HUES48 (cell line): ENCODE data around the gene H6PD.
A peak's percentile ranks its signal among the peaks of the same experiment; 100 is the strongest.

Source experiments
- H3K27ac ChIP-seq: one replicate; pipeline ENCODE4 v1.7.0; 2013; ENCODE audit warnings: low read depth, low read length, inconsistent platforms
- H3K27me3 ChIP-seq: 2 replicates; pipeline ENCODE4 v1.6.1; 2013; ENCODE audit warnings: mild to moderate bottlenecking, low read length; ENCODE audit not compliant: control insufficient read depth, insufficient read depth
- H3K36me3 ChIP-seq: 2 replicates; pipeline ENCODE4 v1.6.1; 2013; ENCODE audit warnings: low read length; ENCODE audit not compliant: control insufficient read depth, insufficient read depth
- H3K4me1 ChIP-seq: 2 replicates; pipeline ENCODE4 v1.6.1; 2013; ENCODE audit warnings: mild to moderate bottlenecking, low read length; ENCODE audit not compliant: control insufficient read depth, insufficient read depth
- H3K4me3 ChIP-seq: 2 replicates; pipeline ENCODE4 v1.5.1; 2013; ENCODE audit warnings: mild to moderate bottlenecking, low read depth, low read length
- H3K9ac ChIP-seq: 2 replicates; pipeline ENCODE4 v1.6.1; 2013; ENCODE audit warnings: mild to moderate bottlenecking, low read depth, low read length, moderate library complexity
- H3K9me3 ChIP-seq: 2 replicates; pipeline ENCODE4 v1.6.1; 2013; ENCODE audit warnings: low read length; ENCODE audit not compliant: control insufficient read depth, insufficient read depth

Gene H6PD

GRCh38 chr1:9281908-9282695 is 47.5 kb downstream of the H6PD start:
- no peak overlapping the region for H3K9ac ChIP-seq
- H3K27me3 ChIP-seq: no peaks in the 10 kb centered on the region
- H3K36me3 ChIP-seq: no peaks in the 10 kb centered on the region
- H3K27ac ChIP-seq: no peak overlapping the region
- no peak overlapping the region for H3K4me3 ChIP-seq
- H3K4me1 ChIP-seq: no peaks in the 10 kb centered on the region; the same call in 1 of the 2 replicates
- H3K9me3 ChIP-seq: no peaks in the 10 kb centered on the region

GRCh38 chr1:9282696-9282955 is 48.1 kb downstream of the H6PD start:
- Histone ChIP-seq H3K27ac (no peak overlapping the region), H3K4me3 (no peak overlapping the region), H3K9ac (no peak overlapping the region), H3K9me3 (no peaks in the 10 kb centered on the region), H3K4me1 (no peaks in the 10 kb centered on the region; the same call in 1 of the 2 replicates), H3K36me3 (no peaks in the 10 kb centered on the region), H3K27me3 (no peaks in the 10 kb centered on the region)

GRCh38 chr1:9284061-9284460 is 49.5 kb downstream of the H6PD start:
- Histone ChIP-seq H3K27ac (no peak overlapping the region), H3K36me3 (no peaks in the 10 kb centered on the region), H3K4me3 (no peak overlapping the region), H3K27me3 (no peaks in the 10 kb centered on the region), H3K4me1 (no peaks in the 10 kb centered on the region; the same call in 1 of the 2 replicates), H3K9me3 (peaks cover 3% of the 10 kb centered on the region), H3K9ac (no peak overlapping the region)

GRCh38 chr1:9286556-9286955 is 52.0 kb downstream of the H6PD start:
- Histone ChIP-seq H3K9ac (no peak overlapping the region), H3K27me3 (peaks cover 2% of the 10 kb centered on the region; the same call in 1 of the 2 replicates), H3K27ac (no peak overlapping the region), H3K36me3 (no peaks in the 10 kb centered on the region), H3K9me3 (peaks cover 3% of the 10 kb centered on the region), H3K4me1 (no peaks in the 10 kb centered on the region), H3K4me3 (no peak overlapping the region)

- Histone ChIP-seq H3K9me3 (peaks cover 3% of the 10 kb centered on the region), H3K9ac (no peak overlapping the region), H3K27me3 (peaks cover 17% of the 10 kb centered on the region), H3K27ac (no peak overlapping the region), H3K36me3 (no peaks in the 10 kb centered on the region), H3K4me1 (0 out of 2 replicates have a peak, but pooled peaks cover 4% of the 10 kb centered on the region), H3K4me3 (no peak overlapping the region)
These were observed 54.5 kb downstream of the H6PD start for GRCh38 chr1:9289090-9289534.

- Histone ChIP-seq H3K36me3 (no peaks in the 10 kb centered on the region), H3K4me3 (no peak overlapping the region), H3K4me1 (peaks cover 7% of the 10 kb centered on the region; the same call in 1 of the 2 replicates), H3K27ac (no peak overlapping the region), H3K27me3 (peaks cover 23% of the 10 kb centered on the region), H3K9me3 (peaks cover 3% of the 10 kb centered on the region), H3K9ac (no peak overlapping the region)
These were observed 55.3 kb downstream of the H6PD start for GRCh38 chr1:9289711-9290485.

- H3K27ac ChIP-seq: no peak overlapping the region
- no peaks in the 10 kb centered on the region for H3K36me3 ChIP-seq
- H3K9me3 ChIP-seq: peaks cover 3% of the 10 kb centered on the region
- peak overlapping the region; percentile 58 for H3K4me3 ChIP-seq
- H3K4me1 ChIP-seq: peaks cover 7% of the 10 kb centered on the region; the same call in 1 of the 2 replicates
- peaks cover 23% of the 10 kb centered on the region for H3K27me3 ChIP-seq
- H3K9ac ChIP-seq: no peak overlapping the region
These were observed 57.4 kb downstream of the H6PD start for GRCh38 chr1:9291914-9292360.

- peak within 1 kb of the TSS; percentile 67 for H3K4me3 ChIP-seq
- H3K27ac ChIP-seq: no peak within 1 kb of the TSS
- H3K4me1 ChIP-seq: peaks cover 7% of the 10 kb centered on the region; the same call in 1 of the 2 replicates
- peaks cover 3% of the 10 kb centered on the region for H3K9me3 ChIP-seq
- no peaks in the 10 kb centered on the region for H3K36me3 ChIP-seq
- H3K9ac ChIP-seq: no peak within 1 kb of the TSS
- peaks cover 23% of the 10 kb centered on the region for H3K27me3 ChIP-seq
These were observed 58.0 kb downstream of the H6PD start, which contains the start of gene SPSB1 for GRCh38 chr1:9292361-9293240. SPSB1 (plus strand) TSS chr1:9292894; CDS start chr1:9355892, 62,998 bp downstream.

GRCh38 chr1:9293241-9293532 is 58.6 kb downstream of the H6PD start:
- Histone ChIP-seq H3K36me3 (no peaks in the 10 kb centered on the region), H3K9ac (no peak overlapping the region), H3K27ac (no peak overlapping the region), H3K4me1 (peaks cover 7% of the 10 kb centered on the region; the same call in 1 of the 2 replicates), H3K9me3 (peaks cover 3% of the 10 kb centered on the region), H3K4me3 (peak overlapping the region; percentile 67; the same call in 1 of the 2 replicates), H3K27me3 (peaks cover 23% of the 10 kb centered on the region)

GRCh38 chr1:9293533-9294404 is 59.2 kb downstream of the H6PD start:
- Histone ChIP-seq H3K4me1 (peaks cover 7% of the 10 kb centered on the region; the same call in 1 of the 2 replicates), H3K27ac (no peak overlapping the region), H3K9ac (no peak overlapping the region), H3K27me3 (peaks cover 23% of the 10 kb centered on the region), H3K4me3 (peak overlapping the region; percentile 67), H3K9me3 (no peaks in the 10 kb centered on the region), H3K36me3 (no peaks in the 10 kb centered on the region)
